AG10803 (cell line): ENCODE measurements around the gene ZDHHC22.

Source experiments
- DNase-seq: peaks from one replicate; pipeline ENCODE4 v3.0.0; 2010; ENCODE audit warnings: low read depth
- H3K4me3 ChIP-seq: 2 replicates; pipeline ENCODE4 v1.5.1; 2011; ENCODE audit warnings: mild to moderate bottlenecking, low read length, control low read depth
- CTCF ChIP-seq: conservative IDR thresholded peaks from 2 replicates; pipeline ENCODE4 v1.5.1; 2011; ENCODE audit warnings: mild to moderate bottlenecking, low read length, control low read depth, inconsistent platforms

ZDHHC22 gene

GRCh38 chr14:77102154-77102553 is 39.4 kb downstream of the ZDHHC22 start:
- DNase-seq, result no peak
- TF ChIP-seq CTCF, result no peak
- no peak overlapping the region for H3K4me3 ChIP-seq

GRCh38 chr14:77100961-77101360 is 40.6 kb downstream of the ZDHHC22 start:
- H3K4me3 ChIP-seq, result no peak overlapping the region
- DNase-seq, result no peak
- no peak for TF ChIP-seq CTCF

GRCh38 chr14:77099425-77100167 is 42.0 kb downstream of the ZDHHC22 start:
- DNase-seq, result peak; percentile 77
- TF ChIP-seq CTCF, result no peak
- H3K4me3 ChIP-seq, result peak overlapping the region; percentile 99

- DNase-seq, result no peak
- no peak for TF ChIP-seq CTCF
- peak overlapping the region; percentile 99 for H3K4me3 ChIP-seq
Measured at GRCh38 chr14:77098529-77099353, 42.9 kb downstream of the ZDHHC22 start.

- peak; percentile 98 for DNase-seq
- TF ChIP-seq CTCF, result no peak
- peak within 1 kb of the TSS; percentile 99 for H3K4me3 ChIP-seq
Measured at GRCh38 chr14:77097700-77098528, 43.7 kb downstream of the ZDHHC22 start, which contains the start of gene CIPC. Gene CIPC, plus strand, starts transcription at chr14:77098258. Its CDS starts 7,451 bp downstream, at chr14:77105709.

GRCh38 chr14:77097006-77097699 is 44.4 kb downstream of the ZDHHC22 start:
- TF ChIP-seq CTCF, result no peak
- H3K4me3 ChIP-seq, result peak overlapping the region; percentile 79
- peak; percentile 27 for DNase-seq
